NB4 (cell line): ENCODE measurements around the gene SLCO4A1.
"Not testable (repeated sequence)": the region's sequence is repeated elsewhere in the genome, so short reads cannot be mapped to it uniquely, and the experiment has no call there.

ENCODE experiments used
- CTCF ChIP-seq: IDR thresholded peaks from one replicate; pipeline ENCODE4 v1.5.1; 2012; ENCODE audit warnings: low read depth, low read length
- POLR2A ChIP-seq: IDR thresholded peaks from 2 replicates; pipeline ENCODE4 v1.6.1; 2011; ENCODE audit warnings: mild to moderate bottlenecking; ENCODE audit not compliant: insufficient read length; ENCODE audit errors: extremely low read depth

DNA sequence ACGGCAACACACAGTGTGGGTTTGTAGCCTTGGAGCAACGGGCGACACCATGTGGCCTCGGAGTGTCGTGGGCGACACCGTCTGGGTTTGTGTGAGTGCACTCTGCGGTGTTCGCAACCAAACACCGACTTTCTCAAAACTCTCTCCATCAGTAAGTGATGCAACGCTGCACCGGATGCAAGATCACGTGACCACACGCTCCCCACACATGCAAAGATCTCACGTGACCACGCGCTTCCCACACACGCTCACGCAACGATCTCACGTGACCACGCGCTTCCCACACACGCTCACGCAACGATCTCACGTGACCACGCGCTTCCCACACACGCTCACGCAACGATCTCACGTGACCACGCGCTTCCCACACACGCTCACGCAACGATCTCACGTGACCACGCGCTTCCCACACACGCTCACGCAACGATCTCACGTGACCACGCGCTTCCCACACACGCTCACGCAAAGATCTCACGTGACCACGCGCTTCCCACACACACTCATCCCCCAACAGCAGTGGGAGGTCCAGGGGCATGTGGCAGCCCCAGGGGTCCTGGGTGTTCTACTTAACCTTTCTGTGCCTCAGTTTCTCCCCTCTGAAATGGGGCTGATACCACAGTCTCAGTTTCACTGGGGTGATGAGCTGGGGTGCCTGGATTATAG lies 41.5 kb downstream of the SLCO4A1 start:
- TF ChIP-seq CTCF, POLR2A: not testable (repeated sequence)
